ENCODE measurements around the gene PRKN.
"Not testable (repeated sequence)": the region's sequence is repeated elsewhere in the genome, so short reads cannot be mapped to it uniquely, and the experiment has no call there.

PRKN gene

DNA sequence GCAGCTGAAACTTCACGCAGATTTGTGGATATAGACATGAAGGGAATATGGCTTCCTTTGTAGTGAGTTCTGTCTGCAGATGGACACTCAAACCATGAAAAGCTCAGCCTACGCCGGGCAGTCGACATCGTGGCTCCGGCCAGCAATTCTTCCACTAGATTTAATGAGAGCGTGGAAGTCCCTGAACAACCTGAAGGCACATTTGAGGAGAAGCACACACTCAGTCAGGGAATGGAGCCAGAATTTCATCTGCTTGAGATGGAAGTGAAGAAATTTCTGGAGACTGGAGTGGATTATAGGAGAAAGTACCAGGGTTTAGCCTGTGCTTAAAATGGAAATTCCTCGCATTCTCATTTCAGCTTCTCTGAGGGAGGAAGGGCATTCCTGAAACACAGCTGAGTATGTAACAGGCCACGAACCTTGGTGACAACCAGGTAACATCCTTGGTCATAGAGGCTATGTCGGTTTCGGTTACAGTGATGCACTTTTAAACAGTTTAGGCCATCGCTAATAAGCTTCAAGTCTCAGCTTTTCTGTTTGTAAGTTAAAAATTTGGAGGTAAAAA is 1373.2 kb downstream of the PRKN start:
- no peak for DNase-seq

DNA sequence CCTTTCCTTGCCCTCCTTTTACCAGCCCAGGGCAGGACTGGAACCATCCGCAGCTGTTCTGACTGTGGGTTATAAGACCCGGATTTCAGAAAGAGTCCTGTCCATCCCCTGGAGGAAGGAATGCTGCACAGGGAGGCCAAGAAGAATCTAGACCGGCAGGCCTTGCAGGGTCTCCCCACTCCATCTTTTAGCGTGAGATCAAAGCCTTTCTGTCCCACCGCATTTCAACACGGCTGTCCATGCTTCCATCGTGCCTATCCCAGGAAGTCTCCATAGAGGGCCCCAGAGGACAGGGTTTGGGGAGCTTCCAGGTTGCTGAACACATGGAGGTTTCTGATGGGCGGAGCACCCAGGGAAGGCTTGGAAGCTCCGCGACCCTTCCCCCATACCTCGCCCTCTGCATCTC is 1374.4 kb downstream of the PRKN start:
- no peak for DNase-seq

DNA sequence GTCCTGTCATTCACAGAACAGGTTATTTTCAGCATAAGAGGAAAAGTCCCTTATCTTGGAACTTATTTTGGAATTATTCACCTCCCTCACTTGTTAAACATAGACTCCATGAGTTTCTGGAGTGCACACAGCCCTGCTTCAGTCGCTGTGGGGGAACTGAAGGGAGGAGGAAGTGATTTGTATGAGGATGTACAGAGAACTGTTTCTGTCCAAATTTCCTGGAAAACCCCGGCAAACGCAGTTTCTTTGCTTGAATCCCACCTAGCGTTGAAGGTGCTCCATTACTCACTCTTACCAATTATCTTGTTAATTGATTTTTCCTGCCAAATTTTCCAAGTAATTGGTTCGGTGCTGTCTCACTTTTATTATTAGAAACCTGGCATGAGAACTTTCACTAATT is 1375.7 kb downstream of the PRKN start:
- DNase-seq = no peak

DNA sequence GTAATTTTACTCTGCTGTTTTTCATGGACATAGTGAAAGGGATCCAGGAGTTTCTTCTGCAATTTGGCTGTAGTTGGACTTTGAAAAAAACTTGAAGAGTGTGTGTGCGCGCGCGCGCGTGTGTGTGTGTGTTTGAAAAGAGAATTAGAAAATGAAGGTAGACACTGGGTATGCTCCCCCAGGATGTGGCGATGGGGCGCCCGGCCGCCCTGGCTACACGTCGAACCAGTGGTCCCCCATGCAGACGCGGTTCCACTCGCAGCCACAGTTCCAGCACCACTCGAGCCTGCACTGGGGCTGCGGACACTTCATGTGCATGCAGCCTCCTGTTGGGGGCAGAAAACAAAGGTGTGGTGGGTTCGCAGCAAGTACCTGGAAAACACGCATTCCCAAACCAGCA is 1377.7 kb downstream of the PRKN start:
- DNase-seq = no peak

DNA sequence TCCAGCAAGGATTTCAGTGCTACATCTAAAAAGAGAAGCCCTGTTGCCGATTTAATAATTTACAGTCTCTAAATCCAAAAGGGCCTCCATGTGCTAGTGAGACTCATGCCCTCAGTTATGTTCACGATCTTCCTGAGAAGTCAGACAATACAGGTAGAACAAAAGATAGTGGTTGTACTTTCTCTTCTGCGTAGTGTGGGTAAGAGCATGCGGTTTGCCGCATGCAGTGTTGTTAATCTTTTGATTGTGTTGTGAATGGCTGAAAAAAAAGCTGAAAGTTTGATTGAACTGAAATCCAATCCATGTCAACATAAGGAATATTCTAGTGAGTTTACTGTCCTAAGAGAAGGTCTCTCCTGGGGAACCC is 1379.0 kb downstream of the PRKN start:
- no peak for DNase-seq

DNA sequence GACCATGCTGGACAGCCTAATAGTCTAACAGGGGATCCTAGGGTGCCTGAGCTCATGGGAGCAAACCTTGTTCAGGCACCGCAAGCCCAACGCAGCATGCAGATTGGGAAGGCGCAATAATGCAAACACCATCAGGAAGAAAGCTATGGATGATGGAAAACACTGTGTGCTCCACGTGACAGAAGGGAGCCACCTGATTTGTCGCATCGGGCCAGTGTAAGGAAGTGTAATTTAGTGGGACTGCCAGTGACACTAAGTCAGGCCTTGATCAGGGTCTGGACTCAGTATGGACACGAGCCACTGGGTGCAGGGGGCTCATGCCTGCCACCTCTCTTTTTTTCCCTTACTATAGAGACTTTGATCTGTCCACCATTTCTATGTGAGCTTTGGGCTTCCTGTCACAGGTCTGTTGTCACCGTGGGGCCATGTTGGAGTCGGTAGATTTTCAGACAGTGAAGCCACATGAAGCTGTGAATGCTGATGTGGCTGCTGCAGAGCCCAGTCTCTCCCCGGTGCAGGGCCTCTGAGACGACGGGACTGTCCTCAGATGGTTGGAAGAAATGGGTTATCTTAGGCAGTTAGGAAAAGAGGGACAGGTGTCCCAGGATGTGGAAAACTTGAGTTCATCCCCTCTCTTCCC is 1379.5 kb downstream of the PRKN start:
- no peak for DNase-seq

DNA sequence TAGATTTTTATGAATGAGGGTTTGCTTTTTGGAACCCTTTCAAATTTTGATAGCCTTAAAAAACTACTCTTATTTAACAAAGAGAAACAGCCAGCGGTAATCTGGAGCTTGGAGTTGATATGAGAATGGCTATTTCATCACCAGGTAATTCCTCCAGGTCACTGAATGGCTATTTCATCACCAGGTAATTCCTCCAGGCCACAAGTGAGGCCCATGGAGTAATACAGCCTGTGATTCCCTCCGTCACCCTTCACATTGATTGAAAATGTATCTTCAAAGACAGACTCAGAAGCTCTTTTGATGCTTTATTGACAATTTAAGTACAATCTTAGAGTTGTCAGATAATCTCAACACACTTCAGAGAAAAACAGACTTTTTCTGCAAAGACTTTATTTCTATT is 1380.4 kb downstream of the PRKN start:
- DNase-seq = no peak

DNA sequence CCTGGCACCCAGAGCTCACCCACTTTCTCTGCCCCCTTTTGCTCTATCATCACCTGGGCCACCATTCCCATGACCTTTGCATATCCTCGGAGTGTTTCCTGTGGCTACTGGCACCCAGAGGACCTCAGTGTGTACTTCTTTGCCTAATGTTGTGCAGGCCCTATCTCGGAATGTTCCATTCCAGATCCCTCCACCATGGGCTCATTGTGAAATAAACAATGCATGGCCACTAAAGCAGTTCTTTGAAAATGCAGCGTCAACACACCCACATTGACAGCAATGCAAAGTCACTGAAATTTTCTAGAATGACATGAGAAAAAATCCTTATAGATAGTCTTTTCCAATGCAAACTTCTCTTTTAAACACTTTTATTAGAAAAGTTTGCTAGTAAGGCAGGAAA is 1380.8 kb downstream of the PRKN start:
- DNase-seq = no peak

DNA sequence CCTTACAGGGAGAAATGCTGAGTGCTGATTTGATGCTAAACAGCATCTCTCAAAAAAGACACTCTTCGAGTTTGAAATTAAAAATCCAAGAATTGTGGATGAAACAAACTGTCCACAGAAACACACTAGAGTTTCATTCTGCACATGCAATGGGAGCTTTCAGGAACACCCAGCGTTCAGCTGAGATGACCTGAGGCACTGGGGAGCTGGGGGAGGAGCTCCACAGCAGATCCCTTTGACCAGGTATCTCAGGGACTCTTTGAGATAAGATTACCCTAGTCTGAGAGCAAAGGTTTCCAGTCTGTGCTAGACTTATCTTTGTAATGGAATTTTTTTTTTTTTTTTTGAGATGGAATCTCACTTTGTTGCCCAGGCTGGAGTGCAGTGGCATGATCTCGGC is 1382.9 kb downstream of the PRKN start:
- DNase-seq = no peak

DNA sequence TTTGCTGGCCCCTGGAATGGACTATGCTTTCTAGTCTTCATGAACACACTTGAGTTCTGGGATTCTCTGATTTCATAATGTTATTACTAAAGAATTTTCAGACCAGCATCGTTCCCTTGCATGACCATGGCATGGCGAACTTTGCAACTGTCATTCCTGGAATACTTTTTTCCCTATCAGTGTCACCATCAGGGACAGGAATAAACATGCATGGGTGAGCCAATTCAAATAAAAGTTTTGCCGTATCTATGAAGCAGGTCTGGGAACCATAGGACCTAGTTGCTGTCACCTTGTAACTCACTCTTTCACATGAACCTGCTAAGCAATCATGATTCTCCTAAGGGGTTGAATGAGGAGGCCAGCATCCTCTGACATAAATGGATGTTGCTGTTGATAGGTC is 1385.5 kb downstream of the PRKN start:
- DNase-seq = no peak

DNA sequence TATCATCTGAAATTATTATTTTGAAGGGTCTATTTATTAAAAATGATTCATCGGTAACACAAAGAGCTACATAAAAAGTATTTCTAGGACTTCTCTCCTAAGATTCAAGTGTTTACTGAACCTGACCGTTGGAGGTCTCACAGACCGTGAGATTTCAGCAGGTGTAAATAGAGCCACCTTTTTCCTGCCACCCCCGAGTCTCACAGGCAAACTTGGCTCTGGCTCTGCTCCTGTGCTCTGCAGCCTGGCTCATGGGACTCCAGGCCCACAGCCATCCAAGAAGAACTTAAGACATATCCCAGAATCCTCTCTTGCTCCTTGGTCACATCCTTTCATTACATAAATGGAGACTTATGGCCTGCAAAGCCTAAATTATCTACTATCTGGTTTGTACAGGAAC is 1385.9 kb downstream of the PRKN start:
- DNase-seq = no peak

DNA sequence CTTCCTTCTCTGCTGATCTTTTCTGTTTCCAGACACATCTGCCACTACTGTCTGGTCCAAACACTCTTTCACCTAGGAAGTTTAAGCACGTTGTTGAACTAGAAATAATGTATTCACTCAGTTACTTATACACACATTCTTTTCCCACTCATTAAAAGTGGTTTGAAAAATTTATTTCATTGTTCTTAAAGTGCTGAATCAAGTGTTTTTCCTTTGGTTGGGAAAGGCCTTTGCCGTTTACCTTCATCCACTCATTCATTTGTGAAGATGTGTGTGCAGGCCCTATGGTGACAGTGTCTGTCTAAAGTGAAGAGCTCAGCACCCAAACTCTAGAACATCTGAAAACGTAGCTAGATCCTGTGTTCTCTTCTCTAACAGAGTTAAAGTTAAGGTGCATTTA is 1389.6 kb downstream of the PRKN start:
- DNase-seq = no peak

DNA sequence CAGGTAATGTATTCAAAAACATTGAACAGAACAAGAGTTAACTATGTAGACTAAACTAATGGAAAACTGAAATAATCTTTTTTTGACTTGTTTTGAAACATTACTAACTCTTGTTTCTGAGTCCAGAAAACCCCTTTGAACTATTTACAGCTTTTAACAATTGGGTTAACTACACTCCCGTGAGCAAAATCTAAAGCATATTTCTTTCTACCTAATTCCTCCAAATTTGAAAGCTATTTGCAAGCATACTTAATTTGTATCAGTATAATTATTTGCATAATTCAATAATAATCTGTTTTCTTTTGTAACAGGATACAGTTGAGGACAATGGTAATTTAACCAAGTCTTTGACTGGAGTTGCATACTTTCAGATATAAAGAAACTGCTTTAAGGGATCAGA is 1391.1 kb downstream of the PRKN start:
- no peak for DNase-seq

DNA sequence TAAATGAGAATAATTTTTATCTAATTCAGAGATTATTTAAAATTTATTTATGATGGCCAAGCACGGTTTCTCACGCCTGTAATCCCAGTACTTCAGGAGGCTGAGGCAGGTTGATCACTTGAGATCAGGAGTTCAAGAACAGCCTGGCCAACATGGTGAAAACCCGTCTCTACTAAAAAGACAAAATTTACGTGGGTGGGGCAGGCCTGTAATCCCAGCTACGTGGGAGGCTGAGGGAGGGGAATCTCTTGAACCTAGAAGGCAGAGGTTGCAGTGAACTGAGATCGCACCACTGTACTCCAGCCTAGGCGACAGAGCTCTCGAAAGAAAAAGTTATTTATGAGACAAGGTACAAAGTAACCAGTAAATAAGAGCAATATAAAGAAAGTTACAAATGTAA is 1394.2 kb downstream of the PRKN start:
- DNase-seq = no peak

DNA sequence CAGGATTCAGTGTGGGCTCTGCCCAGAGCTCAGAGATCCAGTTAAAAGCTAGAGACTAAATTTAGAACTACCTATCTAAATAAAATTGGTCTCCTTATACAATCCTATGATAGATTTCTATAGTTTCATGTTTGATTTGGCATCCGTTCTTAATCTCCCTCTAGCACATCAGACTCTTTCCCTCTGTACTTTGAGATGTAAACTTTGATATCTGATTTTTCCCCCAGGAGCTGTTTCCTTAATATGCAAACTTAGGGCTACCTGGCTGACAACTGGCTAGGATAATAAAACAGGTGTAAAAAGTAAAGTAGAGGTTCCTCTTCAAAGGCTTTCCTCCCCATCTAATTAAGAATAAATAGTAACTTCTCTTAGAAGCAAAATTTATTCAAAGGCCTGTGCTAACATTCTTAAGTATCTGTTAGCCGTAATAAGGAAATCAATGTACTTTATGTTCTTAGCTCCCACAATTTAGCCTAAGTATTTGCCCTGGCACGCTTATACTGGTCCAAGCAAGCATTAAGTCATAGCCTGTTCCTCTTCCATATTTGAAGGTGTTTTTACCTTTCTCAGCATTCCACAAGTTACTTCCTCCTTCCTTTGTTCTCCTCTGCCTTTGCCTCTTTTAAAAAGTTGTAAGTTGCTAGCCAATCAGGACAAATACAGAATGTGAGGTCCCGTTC is 1396.0 kb downstream of the PRKN start:
- not testable (repeated sequence) for DNase-seq

DNA sequence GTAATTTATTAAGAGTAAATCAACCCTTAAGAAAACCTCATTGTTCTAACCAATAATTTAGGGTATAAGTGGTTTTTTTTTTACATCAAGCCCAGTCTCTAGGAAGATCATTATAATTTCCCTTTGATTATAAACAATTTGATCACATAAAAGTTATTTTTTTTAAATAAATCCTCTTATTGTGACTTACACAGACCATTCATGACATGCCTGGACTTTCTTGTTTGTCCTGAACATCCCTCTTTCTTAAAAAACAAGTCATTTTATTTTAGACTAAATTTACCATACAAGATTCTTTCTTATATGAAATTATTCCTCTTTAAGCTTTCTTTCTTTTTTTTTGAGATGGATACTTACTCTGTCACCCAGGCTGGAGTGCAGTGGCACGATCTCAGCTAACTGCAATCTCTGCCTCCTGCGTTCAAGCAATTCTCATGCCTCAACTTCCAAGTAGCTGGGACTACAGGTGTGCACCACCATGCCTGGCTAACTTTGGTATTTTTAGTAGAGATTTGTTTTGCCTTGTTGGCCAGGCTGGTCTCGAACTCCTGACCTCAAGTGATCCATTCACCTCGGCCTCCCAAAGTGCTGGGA is 1400.1 kb downstream of the PRKN start:
- DNase-seq = no peak

DNA sequence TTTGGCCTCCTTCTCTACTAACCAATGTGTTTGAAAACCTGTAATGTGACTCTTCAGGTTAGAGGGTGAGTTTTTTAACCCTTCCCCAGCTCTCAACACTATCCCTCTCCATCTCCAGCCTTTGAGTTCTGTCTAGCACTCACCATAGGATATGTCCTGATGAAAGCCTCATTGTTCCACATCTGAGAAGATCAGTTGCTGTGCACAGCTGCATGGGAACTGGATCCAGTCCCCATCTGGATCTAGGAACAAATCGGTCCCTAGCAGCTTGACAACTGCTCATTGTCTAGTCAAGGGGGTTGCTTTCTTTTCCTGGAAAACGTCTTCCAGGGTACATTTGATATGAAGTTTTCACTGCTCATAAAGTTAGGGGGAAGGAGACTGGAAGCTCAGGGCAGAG is 1408.3 kb downstream of the PRKN start:
- no peak for DNase-seq

DNA sequence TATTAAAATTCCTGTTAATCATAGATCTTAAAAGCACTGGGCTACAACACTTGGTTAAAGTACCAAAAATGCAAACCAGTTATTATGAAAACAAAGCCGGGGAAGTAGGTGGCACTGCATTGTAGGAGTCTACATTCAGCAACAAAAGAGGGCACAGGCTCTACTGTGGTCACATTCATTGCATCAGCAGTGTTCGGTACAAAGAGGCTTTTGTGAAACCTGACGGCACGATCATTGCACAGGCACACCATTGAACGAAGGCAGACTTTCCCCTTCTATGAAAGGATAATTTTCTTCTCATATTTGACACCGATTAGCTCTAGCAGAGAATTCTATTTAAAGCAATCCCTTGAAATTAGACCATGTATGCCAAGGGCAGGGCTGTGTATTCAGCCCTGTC is 1409.1 kb downstream of the PRKN start:
- peak; percentile 27 for DNase-seq

DNA sequence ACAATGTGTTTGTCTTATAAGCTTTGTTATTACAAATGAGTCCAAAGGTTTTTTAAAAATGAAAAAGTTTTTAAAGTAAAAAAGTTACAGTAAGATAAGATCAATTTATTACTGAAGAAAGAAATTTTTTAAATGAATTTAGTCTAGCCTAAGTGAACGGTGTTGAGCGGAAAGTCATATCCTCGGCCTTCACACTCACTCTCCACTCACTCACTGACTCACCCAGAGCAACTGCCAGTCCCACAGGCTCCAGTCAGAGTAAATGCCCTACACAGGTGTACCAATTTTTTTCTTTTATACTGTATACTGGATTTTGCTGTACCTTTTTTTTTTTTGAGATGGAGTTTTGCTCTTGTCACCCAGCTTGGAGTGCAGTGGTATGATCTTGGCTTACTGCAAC is 1411.0 kb downstream of the PRKN start:
- DNase-seq = no peak

DNA sequence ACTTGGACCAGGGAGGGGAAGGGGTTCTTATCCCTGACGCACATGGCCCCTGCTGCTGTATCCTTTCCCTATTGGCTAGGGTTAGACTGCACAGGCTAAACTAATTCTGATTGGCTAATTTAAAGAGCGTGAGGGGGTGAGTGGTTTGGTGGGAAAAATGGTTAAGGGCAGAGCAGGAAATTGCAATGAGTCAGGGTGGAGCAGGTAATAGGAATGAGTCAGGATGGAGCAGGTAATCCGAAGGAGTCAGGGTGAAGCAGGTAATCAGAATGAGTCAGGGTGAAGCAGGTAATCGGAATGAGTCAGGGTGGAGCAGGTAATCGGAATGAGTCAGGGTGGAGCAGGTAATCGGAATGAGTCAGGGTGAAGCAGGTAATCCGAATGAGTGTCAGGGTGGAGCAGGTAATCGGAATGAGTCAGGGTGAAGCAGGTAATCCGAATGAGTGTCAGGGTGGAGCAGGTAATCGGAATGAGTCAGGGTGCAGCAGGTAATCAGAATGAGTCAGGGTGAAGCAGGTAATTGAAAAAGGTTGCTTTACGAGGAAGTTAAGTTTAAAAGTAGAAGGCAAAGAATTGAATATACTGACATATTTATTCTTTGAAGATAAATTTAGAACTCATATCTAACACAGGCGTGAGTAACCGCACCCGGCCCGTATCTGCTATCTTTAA is 1412.2 kb downstream of the PRKN start:
- DNase-seq = not testable (repeated sequence)

DNA sequence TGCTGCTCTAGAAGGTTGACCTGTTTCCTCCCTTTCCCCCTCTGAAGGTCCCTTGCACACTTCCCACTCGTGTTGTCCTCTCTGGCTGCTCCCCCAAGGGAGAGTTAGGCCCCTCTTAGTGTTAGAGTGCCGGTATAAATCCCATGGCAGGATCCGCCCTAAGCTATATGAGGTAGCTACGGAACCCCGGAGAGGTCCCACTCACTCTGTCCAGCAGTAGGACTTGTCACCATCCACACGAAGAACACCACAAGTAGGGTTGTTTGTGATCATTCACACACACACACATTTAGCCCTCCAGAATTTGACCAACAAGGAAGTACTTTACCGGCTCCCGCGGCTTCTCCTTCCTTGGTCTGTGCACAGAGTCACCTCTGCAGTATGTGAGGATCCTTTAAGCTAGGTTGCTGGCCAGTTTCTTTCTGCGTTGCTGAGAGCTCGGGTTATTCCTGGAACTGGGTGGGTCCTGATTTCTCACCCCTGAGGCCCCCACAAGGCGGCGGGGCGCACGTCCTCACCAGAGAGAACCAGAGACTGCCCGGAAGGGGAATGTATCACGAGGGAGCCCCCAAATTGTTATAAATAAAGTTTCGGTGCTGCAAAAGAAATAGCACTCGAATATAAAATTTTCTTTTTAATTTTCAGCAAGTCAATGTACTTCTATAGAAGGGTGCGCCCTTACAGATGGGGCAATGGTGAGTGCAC is 1412.9 kb downstream of the PRKN start:
- DNase-seq = not testable (repeated sequence)

DNA sequence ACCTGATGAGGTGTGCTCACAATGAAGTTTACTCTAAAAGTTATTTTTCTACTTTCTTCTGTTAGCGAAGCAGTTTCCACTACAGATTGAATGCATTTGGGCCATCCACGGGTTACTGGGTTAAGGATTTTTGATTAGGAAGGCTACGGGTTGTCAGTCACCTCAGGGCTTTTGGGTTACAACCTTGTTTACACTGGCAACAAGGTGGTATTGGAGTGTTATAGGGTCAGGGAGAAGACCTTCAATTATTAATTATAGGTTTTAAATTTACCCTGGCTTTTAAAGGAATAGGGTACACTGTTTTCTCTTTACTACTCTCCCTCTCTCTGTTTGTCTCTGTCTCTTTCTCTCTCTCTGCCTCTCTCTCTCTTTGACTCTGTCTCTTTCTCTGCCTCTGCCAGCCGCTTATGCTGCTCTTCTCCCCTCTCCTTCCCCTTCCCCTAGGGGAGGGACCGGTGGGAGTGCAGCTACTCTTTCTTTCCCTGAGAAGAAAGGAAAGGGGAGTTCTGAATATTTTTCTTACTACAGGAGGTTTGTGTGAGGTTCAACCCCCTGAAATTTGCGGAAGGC is 1413.5 kb downstream of the PRKN start:
- DNase-seq = no peak

DNA sequence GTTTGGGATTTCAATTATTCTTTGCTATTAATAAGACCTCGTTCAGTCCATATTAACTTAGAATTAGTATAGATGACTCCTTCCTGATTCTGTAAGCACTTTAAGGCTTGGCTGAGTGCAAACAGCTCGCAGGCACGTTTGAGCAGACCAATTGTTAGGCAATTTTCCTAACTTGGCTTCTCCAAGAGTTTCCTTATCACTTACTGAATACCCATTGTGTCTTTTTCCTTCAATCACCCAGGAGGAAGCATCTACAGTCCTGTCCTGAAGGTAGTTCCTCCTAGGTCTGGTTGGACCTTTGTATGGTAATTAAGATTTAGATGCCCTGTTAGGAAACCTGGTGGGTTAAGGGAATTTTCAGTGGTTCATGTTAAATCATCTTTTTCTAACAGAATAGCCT is 1414.1 kb downstream of the PRKN start:
- not testable (repeated sequence) for DNase-seq

Data from NCI-H1436 (cell line).